Mesothelial cell of epicardium (in vitro differentiated cells): ENCODE results near the gene TM4SF18. TPM values are rescaled to one million over a fixed set of nuclear protein-coding genes. Genes with fewer than 3 reads are reported as not detected.
"Not testable (repeated sequence)": the region's sequence is repeated elsewhere in the genome, so short reads cannot be mapped to it uniquely, and the experiment has no call there.

ENCODE experiments used
- DNase-seq, 2 experiments: peaks; one replicate each; pipeline ENCODE4 v3.0.0; 2021; ENCODE audit warnings: low spot score in 2 of 2; ENCODE audit not compliant: unreplicated experiment in 2 of 2
- H3K27ac Mint-ChIP-seq: 2 replicates; pipeline ENCODE4 v1.8.0; 2021; ENCODE audit warnings: mixed read lengths
- H3K27me3 Mint-ChIP-seq: 2 replicates; pipeline ENCODE4 v1.8.0; 2021; ENCODE audit warnings: low read depth, mixed read lengths
- H3K36me3 Mint-ChIP-seq: 2 replicates; pipeline ENCODE4 v1.8.0; 2021; ENCODE audit warnings: mixed read lengths
- H3K4me1 Mint-ChIP-seq: 2 replicates; pipeline ENCODE4 v1.8.0; 2021; ENCODE audit warnings: mixed read lengths
- H3K4me3 Mint-ChIP-seq: 2 replicates; pipeline ENCODE4 v1.8.0; 2021; ENCODE audit warnings: mild to moderate bottlenecking, moderate library complexity, mixed read lengths
- H3K9me3 Mint-ChIP-seq: 2 replicates; pipeline ENCODE4 v1.8.0; 2021; ENCODE audit warnings: mixed read lengths
- total RNA-seq: library from RNA; stranded (reverse); gene quantifications from 3 replicates; pipeline ENCODE4 v1.2.1, GENCODE V29; 2021
- TF ChIP-seq, protein P1 (sequence below): fragments of 200-600 bp; sonication (generic); IDR thresholded peaks from one replicate; pipeline ENCODE4 v1.5.0; 2021; ENCODE audit warnings: antibody characterized with exemption; ENCODE audit not compliant: unreplicated experiment

The TM4SF18 gene, protein sequence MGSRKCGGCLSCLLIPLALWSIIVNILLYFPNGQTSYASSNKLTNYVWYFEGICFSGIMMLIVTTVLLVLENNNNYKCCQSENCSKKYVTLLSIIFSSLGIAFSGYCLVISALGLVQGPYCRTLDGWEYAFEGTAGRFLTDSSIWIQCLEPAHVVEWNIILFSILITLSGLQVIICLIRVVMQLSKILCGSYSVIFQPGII
- total RNA-seq, result 0.13 to 0.14 TPM in 2 of 3 replicates, not detected in the other

DNA sequence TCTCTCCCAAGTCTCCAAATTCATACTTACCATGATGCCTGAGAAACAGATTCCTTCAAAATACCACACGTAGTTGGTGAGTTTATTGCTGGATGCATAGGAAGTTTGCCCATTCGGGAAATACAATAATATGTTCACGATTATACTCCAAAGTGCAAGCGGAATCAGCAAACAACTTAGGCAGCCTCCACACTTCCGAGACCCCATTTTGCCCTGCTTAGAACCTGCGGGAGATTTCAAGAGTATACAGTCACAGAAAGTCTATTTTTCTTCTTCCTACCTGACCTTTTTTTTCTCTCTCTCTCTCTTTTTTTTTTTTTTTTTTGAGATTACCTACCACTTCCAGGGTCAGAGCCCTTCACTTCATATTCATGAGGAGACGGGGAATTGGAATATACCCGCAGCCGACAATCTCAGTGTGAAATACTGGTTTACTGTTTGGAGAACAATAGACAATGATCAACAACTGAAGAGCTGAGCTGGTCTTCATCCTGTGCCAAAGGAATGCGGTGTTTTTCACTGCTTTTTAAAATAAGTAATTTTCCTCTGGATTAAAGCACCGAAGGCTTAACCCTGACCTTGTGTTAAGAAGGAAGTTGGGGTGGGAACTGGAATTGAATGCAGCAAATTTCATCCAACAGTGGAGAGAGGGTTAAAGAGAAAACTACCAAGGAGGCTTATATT is at the start of gene TM4SF18:
Gene TM4SF18 (minus strand): TSS at position 461 of the 684 bp plus-strand sequence. CDS start 254 bp downstream, at position 207.
- no peak within 1 kb of the TSS for H3K4me3 Mint-ChIP-seq
- H3K9me3 Mint-ChIP-seq, result no peaks in the 10 kb centered on the region
- TF ChIP-seq, protein P1, sequence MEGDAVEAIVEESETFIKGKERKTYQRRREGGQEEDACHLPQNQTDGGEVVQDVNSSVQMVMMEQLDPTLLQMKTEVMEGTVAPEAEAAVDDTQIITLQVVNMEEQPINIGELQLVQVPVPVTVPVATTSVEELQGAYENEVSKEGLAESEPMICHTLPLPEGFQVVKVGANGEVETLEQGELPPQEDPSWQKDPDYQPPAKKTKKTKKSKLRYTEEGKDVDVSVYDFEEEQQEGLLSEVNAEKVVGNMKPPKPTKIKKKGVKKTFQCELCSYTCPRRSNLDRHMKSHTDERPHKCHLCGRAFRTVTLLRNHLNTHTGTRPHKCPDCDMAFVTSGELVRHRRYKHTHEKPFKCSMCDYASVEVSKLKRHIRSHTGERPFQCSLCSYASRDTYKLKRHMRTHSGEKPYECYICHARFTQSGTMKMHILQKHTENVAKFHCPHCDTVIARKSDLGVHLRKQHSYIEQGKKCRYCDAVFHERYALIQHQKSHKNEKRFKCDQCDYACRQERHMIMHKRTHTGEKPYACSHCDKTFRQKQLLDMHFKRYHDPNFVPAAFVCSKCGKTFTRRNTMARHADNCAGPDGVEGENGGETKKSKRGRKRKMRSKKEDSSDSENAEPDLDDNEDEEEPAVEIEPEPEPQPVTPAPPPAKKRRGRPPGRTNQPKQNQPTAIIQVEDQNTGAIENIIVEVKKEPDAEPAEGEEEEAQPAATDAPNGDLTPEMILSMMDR, result no peak
- H3K36me3 Mint-ChIP-seq, result no peaks in the 10 kb centered on the region
- peaks cover 12% of the 10 kb centered on the region for H3K4me1 Mint-ChIP-seq
- no peak within 1 kb of the TSS for H3K27ac Mint-ChIP-seq
- DNase-seq, result no peak
- no peaks in the 10 kb centered on the region for H3K27me3 Mint-ChIP-seq

DNA sequence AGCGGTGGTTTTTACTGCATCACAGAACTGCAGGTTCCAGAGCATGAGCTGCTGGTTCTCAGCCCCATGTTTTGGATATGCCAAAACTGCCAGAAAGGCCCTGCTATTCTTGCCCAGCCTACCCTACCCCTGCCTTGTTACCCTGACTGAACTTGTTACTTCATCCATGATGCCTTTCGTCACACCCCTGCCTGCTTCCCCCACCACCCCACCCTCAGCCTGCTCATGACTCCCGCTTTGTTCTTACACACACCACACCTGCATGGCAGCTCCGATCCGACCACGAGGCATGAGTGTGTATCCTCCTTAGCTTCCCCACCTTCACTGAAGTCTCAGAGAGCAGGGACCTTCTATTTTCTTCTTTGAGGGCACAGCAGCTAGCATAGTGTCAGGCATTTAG is 49.1 kb upstream of the TM4SF18 start:
- no peak for DNase-seq
- H3K27ac Mint-ChIP-seq, result peak overlapping the region; percentile 72
- TF ChIP-seq, protein P1, result no peak
- H3K4me1 Mint-ChIP-seq, result peaks cover 59% of the 10 kb centered on the region
- peaks cover 8% of the 10 kb centered on the region for H3K9me3 Mint-ChIP-seq
- H3K27me3 Mint-ChIP-seq, result no peaks in the 10 kb centered on the region
- H3K36me3 Mint-ChIP-seq, result peaks cover 8% of the 10 kb centered on the region
- H3K4me3 Mint-ChIP-seq, result no peak overlapping the region

DNA sequence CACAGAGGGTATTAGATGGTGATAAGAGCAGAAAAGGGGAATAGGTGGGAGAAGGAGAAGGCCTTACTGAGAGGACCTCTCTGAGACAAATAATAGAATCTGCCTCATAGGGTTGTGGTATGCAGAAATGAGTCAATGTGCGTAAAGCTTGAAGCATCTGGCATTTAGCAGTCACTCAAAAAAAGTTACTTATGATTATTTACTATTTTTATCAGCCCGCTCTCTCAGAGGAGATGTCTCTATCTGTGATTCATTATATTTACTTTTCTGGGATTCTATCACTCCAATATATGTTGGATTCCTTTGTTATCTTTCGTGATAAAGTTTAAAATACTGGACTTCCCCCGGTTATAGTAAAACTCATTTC is 48.6 kb upstream of the TM4SF18 start:
- H3K27ac Mint-ChIP-seq, result peak overlapping the region; percentile 85
- H3K36me3 Mint-ChIP-seq, result peaks cover 8% of the 10 kb centered on the region
- peaks cover 59% of the 10 kb centered on the region for H3K4me1 Mint-ChIP-seq
- TF ChIP-seq, protein P1, result no peak
- no peak overlapping the region for H3K4me3 Mint-ChIP-seq
- no peak for DNase-seq
- no peaks in the 10 kb centered on the region for H3K27me3 Mint-ChIP-seq
- peaks cover 8% of the 10 kb centered on the region for H3K9me3 Mint-ChIP-seq

DNA sequence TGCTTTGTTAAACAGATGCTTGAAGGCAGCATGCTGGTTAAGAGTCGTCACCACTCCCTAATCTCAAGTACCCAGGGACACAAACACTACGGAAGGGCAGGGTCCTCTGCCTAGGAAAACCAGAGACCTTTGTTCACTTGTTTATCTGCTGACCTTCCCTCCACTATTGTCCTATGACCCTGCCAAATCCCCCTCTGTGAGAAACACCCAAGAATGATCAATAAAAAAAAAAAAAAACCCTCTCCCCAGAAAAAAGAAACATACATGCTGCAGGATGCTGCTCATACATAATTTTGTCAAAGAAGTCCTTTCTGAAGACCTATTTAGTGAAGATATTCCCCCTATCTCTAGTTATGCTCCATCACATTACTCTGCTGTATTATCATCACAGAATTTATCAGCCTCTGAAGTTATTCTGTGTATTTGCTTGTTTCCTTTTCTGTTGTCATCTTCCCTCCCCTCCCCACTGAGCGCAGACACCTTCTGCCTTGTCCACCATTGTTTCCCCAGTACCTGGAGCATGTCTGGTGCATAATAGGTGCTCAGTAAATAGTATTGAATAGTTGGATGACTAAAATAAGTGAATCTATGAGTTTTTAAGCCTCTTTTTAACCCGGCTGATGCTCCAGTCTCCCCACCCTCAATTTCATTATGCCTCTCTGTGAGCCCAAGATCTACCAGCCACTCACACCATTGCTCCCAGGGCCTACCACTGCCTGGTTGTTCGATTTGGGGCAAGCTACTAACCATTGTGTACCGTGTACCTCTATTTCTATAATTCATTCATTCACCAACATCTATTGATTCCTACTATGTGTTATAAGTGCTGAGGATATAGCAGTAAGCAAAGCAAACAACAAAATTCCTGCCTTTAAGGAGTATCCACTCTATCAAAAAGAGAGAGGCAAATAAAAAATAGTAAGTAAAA is 48.0 kb upstream of the TM4SF18 start:
- DNase-seq, result no peak
- Mint-ChIP-seq H3K27ac (peak overlapping the region; percentile 85), H3K27me3 (no peaks in the 10 kb centered on the region), H3K4me1 (peaks cover 58% of the 10 kb centered on the region), H3K36me3 (peaks cover 8% of the 10 kb centered on the region), H3K4me3 (no peak overlapping the region), H3K9me3 (peaks cover 8% of the 10 kb centered on the region)
- TF ChIP-seq, protein P1, result no peak

DNA sequence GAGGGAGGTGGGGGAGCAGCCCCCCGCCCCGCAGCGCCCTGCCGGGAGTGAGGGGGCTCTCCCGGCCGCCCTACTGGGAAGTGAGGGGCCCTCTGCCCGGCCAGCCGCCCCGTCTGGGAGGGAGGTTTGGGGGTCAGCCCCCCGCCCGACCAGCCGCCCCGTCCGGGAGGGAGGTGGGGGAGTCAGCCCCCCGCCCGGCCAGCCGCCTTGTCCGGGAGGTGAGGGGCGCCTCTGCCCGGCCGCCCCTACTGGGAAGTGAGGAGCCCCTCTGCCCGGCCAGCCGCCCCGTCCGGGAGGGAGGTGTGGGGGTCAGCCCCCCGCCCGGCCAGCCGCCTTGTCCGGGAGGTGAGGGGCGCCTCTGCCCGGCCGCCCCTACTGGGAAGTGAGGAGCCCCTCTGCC is 46.8 kb upstream of the TM4SF18 start:
- not testable (repeated sequence) for H3K4me3 Mint-ChIP-seq, DNase-seq, H3K9me3 Mint-ChIP-seq, H3K36me3 Mint-ChIP-seq, H3K27ac Mint-ChIP-seq, H3K27me3 Mint-ChIP-seq
- H3K4me1 Mint-ChIP-seq, result peaks cover 51% of the 10 kb centered on the region
